ENCODE results near the gene FAM184B. TPM values are rescaled to one million over a fixed set of nuclear protein-coding genes. Genes with fewer than 3 reads are reported as not detected.

Gene FAM184B
- total and polyA plus RNA-seq, 2 experiments from 2014 or later, result 0.06 TPM; not detected in 1

GRCh38 chr4:17580969-17581368 is 200.5 kb downstream of the FAM184B start:
- in situ Hi-C loops (cut with MboI), result no loop called here
- no peak for DNase-seq
- H3K4me2 ChIP-seq (ENCODE audit: unreplicated experiment), result no peak overlapping the region
- H2AFZ ChIP-seq, result no peak overlapping the region
- H3K27ac ChIP-seq, result no peak overlapping the region
- no peaks in the 10 kb centered on the region for H3K9me2 ChIP-seq (ENCODE audit: insufficient read depth)
- no peaks in the 10 kb centered on the region for H3F3A ChIP-seq (ENCODE audit: insufficient read depth)
- WGBS, 2 experiments (ENCODE audit: low coverage in 1 of 2, low lambda C conversion rate in 2 of 2, missing lambda C conversion rate in 2 of 2), result 91 to 96% methylated on average over 7 of the region's 7 CpGs
- peaks cover 13% of the 10 kb centered on the region for H3K79me2 ChIP-seq (ENCODE audit: insufficient read depth)
- peaks cover 8% of the 10 kb centered on the region; the same call in 1 of the 2 replicates for H3K4me1 ChIP-seq (ENCODE audit: insufficient read depth)
- H4K20me1 ChIP-seq (ENCODE audit: insufficient read depth), result no peaks in the 10 kb centered on the region
- no peak for TF ChIP-seq EZH2phosphoT487 (IDR thresholded peaks at IDR 0.05; ENCODE audit: insufficient read depth, low read depth)
- no peak for TF ChIP-seq EZH2 (IDR thresholded peaks at IDR 0.05; ENCODE audit: insufficient read depth, poor library complexity, severe bottlenecking)
- H3K4me3 ChIP-seq, result no peak overlapping the region
- no peak overlapping the region for H3K9ac ChIP-seq
- peaks cover 31% of the 10 kb centered on the region; the same call in 1 of the 2 replicates for H3K36me3 ChIP-seq (ENCODE audit: low read depth)
- H3K27me3 ChIP-seq (replicated peaks; ENCODE audit: insufficient read depth), result no peaks in the 10 kb centered on the region
- H3K9me3 ChIP-seq (ENCODE audit: low read depth), result no peaks in the 10 kb centered on the region

Other genes starting within 250 kb of the FAM184B start
- gene LAP3, start 204.4 kb downstream of the FAM184B start, total RNA-seq (2014; rRNA removed; shearing (Covaris generic)), result 63.6 and 75.4 TPM in 2 replicates
- 60.7 and 62.6 TPM in 2 replicates for gene LAP3, start 204.4 kb downstream of the FAM184B start, polyA plus RNA-seq (2016; fragmentation: Nextera tagmentation; extraction: Ambion mirVana)
- 3.9 and 4.8 TPM in 2 replicates for gene MED28, start 167.0 kb downstream of the FAM184B start, total RNA-seq (2014; rRNA removed; shearing (Covaris generic))
- 34.1 and 40.0 TPM in 2 replicates for gene MED28, start 167.0 kb downstream of the FAM184B start, polyA plus RNA-seq (2016; fragmentation: Nextera tagmentation; extraction: Ambion mirVana)
- 22.1 and 24.4 TPM in 2 replicates for gene DCAF16, start 29.1 kb upstream of the FAM184B start, total RNA-seq (2014; rRNA removed; shearing (Covaris generic))
- gene DCAF16, start 29.1 kb upstream of the FAM184B start, polyA plus RNA-seq (2016; fragmentation: Nextera tagmentation; extraction: Ambion mirVana), result 11.2 and 11.8 TPM in 2 replicates
- gene NCAPG, start 29.4 kb upstream of the FAM184B start, total RNA-seq (2014; rRNA removed; shearing (Covaris generic)), result 15.6 and 18.5 TPM in 2 replicates
- 13.1 and 14.0 TPM in 2 replicates for gene NCAPG, start 29.4 kb upstream of the FAM184B start, polyA plus RNA-seq (2016; fragmentation: Nextera tagmentation; extraction: Ambion mirVana)
- 6.2 and 16.8 TPM in 2 replicates for gene LCORL, start 240.1 kb upstream of the FAM184B start, total RNA-seq (2014; rRNA removed; shearing (Covaris generic))
- gene LCORL, start 240.1 kb upstream of the FAM184B start, polyA plus RNA-seq (2016; fragmentation: Nextera tagmentation; extraction: Ambion mirVana), result 3.9 and 5.0 TPM in 2 replicates

Data from GM23248 (cell line).